ENCODE results near the gene BMAL2. TPM values are rescaled to one million over a fixed set of nuclear protein-coding genes. Genes with fewer than 3 reads are reported as not detected.

The BMAL2 gene
- total RNA-seq, 1 donor from 2014 or later, result 7.9 TPM

GRCh38 chr12:27297566-27297965 lies 35.1 kb upstream of the BMAL2 start:
- Mint-ChIP-seq H3K27ac (ENCODE audit: unreplicated experiment) (peak overlapping the region; percentile 32), H3K36me3 (ENCODE audit: low read depth, unreplicated experiment) (peaks cover 18% of the 10 kb centered on the region), H3K4me3 (ENCODE audit: unreplicated experiment) (no peak overlapping the region), H3K4me1 (ENCODE audit: unreplicated experiment) (peaks cover 20% of the 10 kb centered on the region), H3K9me3 (ENCODE audit: unreplicated experiment) (no peaks in the 10 kb centered on the region), H3K27me3 (ENCODE audit: unreplicated experiment) (peaks cover 5% of the 10 kb centered on the region)
- DNase-seq (ENCODE audit: low spot score), result no peak
- TF ChIP-seq CTCF (IDR thresholded peaks at IDR 0.05; ENCODE audit: unreplicated experiment), result no peak

GRCh38 chr12:27299102-27299501 lies 33.5 kb upstream of the BMAL2 start:
- peaks cover 18% of the 10 kb centered on the region for H3K36me3 Mint-ChIP-seq (ENCODE audit: low read depth, unreplicated experiment)
- peaks cover 5% of the 10 kb centered on the region for H3K27me3 Mint-ChIP-seq (ENCODE audit: unreplicated experiment)
- peak overlapping the region; percentile 24 for H3K27ac Mint-ChIP-seq (ENCODE audit: unreplicated experiment)
- H3K9me3 Mint-ChIP-seq (ENCODE audit: unreplicated experiment), result no peaks in the 10 kb centered on the region
- TF ChIP-seq CTCF (IDR thresholded peaks at IDR 0.05; ENCODE audit: unreplicated experiment), result no peak
- peaks cover 8% of the 10 kb centered on the region for H3K4me1 Mint-ChIP-seq (ENCODE audit: unreplicated experiment)
- H3K4me3 Mint-ChIP-seq (ENCODE audit: unreplicated experiment), result no peak overlapping the region
- DNase-seq (ENCODE audit: low spot score), result no peak

GRCh38 chr12:27300226-27300625 lies 32.4 kb upstream of the BMAL2 start:
- no peak for TF ChIP-seq CTCF (IDR thresholded peaks at IDR 0.05; ENCODE audit: unreplicated experiment)
- Mint-ChIP-seq H3K4me1 (ENCODE audit: unreplicated experiment) (peaks cover 8% of the 10 kb centered on the region), H3K27ac (ENCODE audit: unreplicated experiment) (no peak overlapping the region), H3K9me3 (ENCODE audit: unreplicated experiment) (no peaks in the 10 kb centered on the region), H3K4me3 (ENCODE audit: unreplicated experiment) (no peak overlapping the region), H3K27me3 (ENCODE audit: unreplicated experiment) (peaks cover 5% of the 10 kb centered on the region), H3K36me3 (ENCODE audit: low read depth, unreplicated experiment) (peaks cover 18% of the 10 kb centered on the region)
- DNase-seq (ENCODE audit: low spot score), result no peak

- Mint-ChIP-seq H3K36me3 (ENCODE audit: low read depth, unreplicated experiment) (peaks cover 12% of the 10 kb centered on the region), H3K9me3 (ENCODE audit: unreplicated experiment) (no peaks in the 10 kb centered on the region), H3K27me3 (ENCODE audit: unreplicated experiment) (no peaks in the 10 kb centered on the region), H3K27ac (ENCODE audit: unreplicated experiment) (no peak overlapping the region), H3K4me3 (ENCODE audit: unreplicated experiment) (no peak overlapping the region), H3K4me1 (ENCODE audit: unreplicated experiment) (peaks cover 5% of the 10 kb centered on the region)
- DNase-seq (ENCODE audit: low spot score), result no peak
- no peak for TF ChIP-seq CTCF (IDR thresholded peaks at IDR 0.05; ENCODE audit: unreplicated experiment)
Observed at GRCh38 chr12:27303139-27304111, 29.2 kb upstream of the BMAL2 start.

GRCh38 chr12:27304856-27305255 lies 27.8 kb upstream of the BMAL2 start:
- no peak for TF ChIP-seq CTCF (IDR thresholded peaks at IDR 0.05; ENCODE audit: unreplicated experiment)
- Mint-ChIP-seq H3K9me3 (ENCODE audit: unreplicated experiment) (no peaks in the 10 kb centered on the region), H3K36me3 (ENCODE audit: low read depth, unreplicated experiment) (peaks cover 6% of the 10 kb centered on the region), H3K27ac (ENCODE audit: unreplicated experiment) (no peak overlapping the region), H3K4me1 (ENCODE audit: unreplicated experiment) (no peaks in the 10 kb centered on the region), H3K4me3 (ENCODE audit: unreplicated experiment) (no peak overlapping the region), H3K27me3 (ENCODE audit: unreplicated experiment) (no peaks in the 10 kb centered on the region)
- DNase-seq (ENCODE audit: low spot score), result no peak

Measured in endothelial cell (in vitro differentiated cells).